ENCODE data around the gene REG1B. TPM values are rescaled to one million over a fixed set of nuclear protein-coding genes. Genes with fewer than 3 reads are reported as not detected.

Gene REG1B
- polyA plus RNA-seq (2012; ENCODE audit: missing spikeins), result not detected

DNA sequence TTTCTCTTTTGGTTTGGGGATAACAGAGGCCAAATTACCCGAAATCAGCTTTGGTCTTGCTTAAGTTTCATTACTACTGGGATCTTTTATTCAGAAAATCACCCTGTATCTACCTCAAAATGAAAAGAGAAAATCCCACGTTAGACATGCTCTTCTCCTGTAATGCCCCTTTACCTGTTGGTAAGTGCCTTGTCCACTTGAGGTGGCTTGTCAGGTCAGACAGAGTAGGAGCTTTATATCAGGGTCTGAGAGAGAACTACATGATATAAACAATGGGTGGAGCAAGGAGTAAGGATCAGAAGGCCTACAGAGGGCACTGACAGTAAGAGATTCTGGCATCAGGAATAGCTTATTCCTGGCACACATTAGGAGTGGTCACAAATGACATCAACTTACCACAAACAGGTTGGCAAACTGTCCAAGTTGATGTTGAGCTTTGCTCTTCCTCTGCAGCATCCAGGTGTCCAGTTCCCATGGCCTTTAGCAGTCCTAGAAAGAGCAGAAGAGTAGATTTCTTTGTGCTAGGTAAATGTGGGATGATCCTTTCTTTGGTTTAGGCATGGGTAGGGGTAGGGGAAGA lies at the start of gene REG1B:
TSS of gene REG1B (minus strand) at position 209 of the 580 bp plus-strand sequence. CDS start 381 bp downstream, outside the sequence.
- TF ChIP-seq TAF1 (IDR thresholded peaks at IDR 0.05; ENCODE audit: borderline replicate concordance, low read depth, low read length), result no peak
- no peak for TF ChIP-seq POLR2A (IDR thresholded peaks at IDR 0.05; ENCODE audit: low read depth, low read length)
- TF ChIP-seq POLR2AphosphoS5 (IDR thresholded peaks at IDR 0.05; ENCODE audit: low read depth, low read length), result no peak
- FAIRE-seq (no peak), DNase-seq (ENCODE audit: insufficient read length) (no peak)

- TF ChIP-seq TAF1 (IDR thresholded peaks at IDR 0.05; ENCODE audit: borderline replicate concordance, low read depth, low read length) (no peak), POLR2AphosphoS5 (IDR thresholded peaks at IDR 0.05; ENCODE audit: low read depth, low read length) (no peak), POLR2A (IDR thresholded peaks at IDR 0.05; ENCODE audit: low read depth, low read length) (no peak)
- FAIRE-seq (no peak), DNase-seq (ENCODE audit: insufficient read length) (no peak)
Observed at GRCh38 chr2:79131687-79132086, 43.9 kb upstream of the REG1B start.

DNA sequence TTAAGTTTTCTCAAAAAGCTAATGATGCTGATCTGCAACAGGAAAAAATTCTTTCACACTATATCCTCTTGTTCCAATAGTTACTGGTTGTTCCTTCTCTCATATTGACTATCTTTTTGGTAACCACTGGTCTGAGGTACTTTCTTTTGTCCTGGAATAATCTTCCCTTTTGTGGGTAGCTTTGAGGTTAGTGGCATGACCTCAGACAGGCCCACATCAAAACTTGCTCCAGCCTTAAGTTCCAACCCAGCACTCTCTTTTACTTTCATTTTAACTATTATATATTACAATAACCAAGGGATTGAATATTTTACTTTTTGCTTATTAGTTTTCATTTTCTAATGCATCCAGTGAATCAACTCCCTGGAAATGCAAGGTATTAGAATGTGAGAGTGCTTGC lies 42.0 kb upstream of the REG1B start:
- DNase-seq (ENCODE audit: insufficient read length), result no peak
- FAIRE-seq, result no peak
- TF ChIP-seq POLR2AphosphoS5 (IDR thresholded peaks at IDR 0.05; ENCODE audit: low read depth, low read length) (no peak), POLR2A (IDR thresholded peaks at IDR 0.05; ENCODE audit: low read depth, low read length) (no peak), TAF1 (IDR thresholded peaks at IDR 0.05; ENCODE audit: borderline replicate concordance, low read depth, low read length) (no peak)

DNA sequence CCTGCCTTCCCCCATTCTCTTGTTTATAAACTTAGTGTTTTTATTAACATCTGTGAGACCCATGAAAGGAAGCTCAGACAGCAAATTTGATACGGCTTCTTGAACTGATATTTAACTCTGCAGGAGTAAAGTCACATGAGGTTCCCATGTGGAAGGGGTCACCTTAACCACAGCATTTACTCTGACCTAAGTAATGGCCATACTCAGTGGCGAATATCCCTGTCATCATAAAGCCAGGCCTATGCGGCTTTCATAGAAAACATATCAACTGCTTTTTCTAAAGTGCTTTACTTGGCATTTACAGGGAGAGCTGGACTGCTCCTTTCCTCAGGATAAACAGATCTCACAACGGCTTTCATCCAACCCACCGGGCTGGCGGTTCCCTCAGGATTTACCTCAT lies 41.5 kb upstream of the REG1B start:
- FAIRE-seq (no peak), DNase-seq (ENCODE audit: insufficient read length) (no peak)
- TF ChIP-seq POLR2AphosphoS5 (IDR thresholded peaks at IDR 0.05; ENCODE audit: low read depth, low read length) (no peak), TAF1 (IDR thresholded peaks at IDR 0.05; ENCODE audit: borderline replicate concordance, low read depth, low read length) (no peak), POLR2A (IDR thresholded peaks at IDR 0.05; ENCODE audit: low read depth, low read length) (no peak)

DNA sequence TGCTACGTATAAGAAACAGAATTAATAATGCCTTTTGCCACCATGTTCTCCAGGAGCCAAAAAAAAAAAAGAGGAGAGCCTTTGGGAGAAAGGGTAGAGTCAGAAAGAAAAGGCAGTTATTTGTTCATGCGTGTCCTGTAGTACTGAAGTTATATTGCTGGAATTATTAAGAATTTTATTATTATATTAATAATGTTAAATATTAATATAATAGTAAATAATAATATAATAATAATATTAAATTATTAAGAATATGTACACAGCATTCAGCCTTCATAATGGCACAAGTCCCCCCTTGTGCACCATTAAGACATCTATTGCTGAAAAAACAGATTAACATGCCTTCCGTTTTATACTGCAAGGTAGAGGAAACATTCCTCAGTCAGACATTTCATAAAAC lies 40.6 kb upstream of the REG1B start:
- DNase-seq (ENCODE audit: insufficient read length) (no peak), FAIRE-seq (no peak)
- TF ChIP-seq POLR2AphosphoS5 (IDR thresholded peaks at IDR 0.05; ENCODE audit: low read depth, low read length), result no peak
- no peak for TF ChIP-seq POLR2A (IDR thresholded peaks at IDR 0.05; ENCODE audit: low read depth, low read length)
- no peak for TF ChIP-seq TAF1 (IDR thresholded peaks at IDR 0.05; ENCODE audit: borderline replicate concordance, low read depth, low read length)

DNA sequence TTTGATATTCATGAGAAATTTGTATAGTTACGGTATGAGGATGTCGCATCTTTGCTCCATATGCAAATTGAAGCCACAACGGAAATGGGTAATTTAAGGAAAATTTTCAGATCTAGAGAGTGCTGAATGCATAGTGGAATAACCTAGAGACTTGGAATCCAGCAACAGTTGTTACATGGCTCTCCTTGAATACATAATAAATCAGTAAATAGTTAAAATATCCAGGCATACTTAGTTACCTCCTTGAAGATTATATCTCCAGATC lies 37.9 kb upstream of the REG1B start:
- DNase-seq (ENCODE audit: insufficient read length), result no peak
- TF ChIP-seq POLR2AphosphoS5 (IDR thresholded peaks at IDR 0.05; ENCODE audit: low read depth, low read length), result no peak
- no peak for TF ChIP-seq POLR2A (IDR thresholded peaks at IDR 0.05; ENCODE audit: low read depth, low read length)
- TF ChIP-seq TAF1 (IDR thresholded peaks at IDR 0.05; ENCODE audit: borderline replicate concordance, low read depth, low read length), result no peak

GRCh38 chr2:79124907-79125720 lies 37.3 kb upstream of the REG1B start:
- TF ChIP-seq POLR2AphosphoS5 (IDR thresholded peaks at IDR 0.05; ENCODE audit: low read depth, low read length) (no peak), TAF1 (IDR thresholded peaks at IDR 0.05; ENCODE audit: borderline replicate concordance, low read depth, low read length) (no peak), POLR2A (IDR thresholded peaks at IDR 0.05; ENCODE audit: low read depth, low read length) (no peak)
- FAIRE-seq (no peak), DNase-seq (ENCODE audit: insufficient read length) (no peak)

More for the DNA sequence above, 37.9 kb upstream of the REG1B start:
- FAIRE-seq, result no peak

- DNase-seq (ENCODE audit: insufficient read length), result no peak
- no peak for FAIRE-seq
- TF ChIP-seq POLR2A (IDR thresholded peaks at IDR 0.05; ENCODE audit: low read depth, low read length) (no peak), TAF1 (IDR thresholded peaks at IDR 0.05; ENCODE audit: borderline replicate concordance, low read depth, low read length) (no peak), POLR2AphosphoS5 (IDR thresholded peaks at IDR 0.05; ENCODE audit: low read depth, low read length) (no peak)
Observed at GRCh38 chr2:79122676-79123075, 34.9 kb upstream of the REG1B start.

- FAIRE-seq (no peak), DNase-seq (ENCODE audit: insufficient read length) (no peak)
- TF ChIP-seq POLR2AphosphoS5 (IDR thresholded peaks at IDR 0.05; ENCODE audit: low read depth, low read length) (no peak), POLR2A (IDR thresholded peaks at IDR 0.05; ENCODE audit: low read depth, low read length) (no peak), TAF1 (IDR thresholded peaks at IDR 0.05; ENCODE audit: borderline replicate concordance, low read depth, low read length) (no peak)
Observed at GRCh38 chr2:79120194-79120713, 32.5 kb upstream of the REG1B start, which contains the start of gene REG1A. REG1A (plus strand) TSS chr2:79120488; CDS start chr2:79120862, 374 bp downstream.

DNA sequence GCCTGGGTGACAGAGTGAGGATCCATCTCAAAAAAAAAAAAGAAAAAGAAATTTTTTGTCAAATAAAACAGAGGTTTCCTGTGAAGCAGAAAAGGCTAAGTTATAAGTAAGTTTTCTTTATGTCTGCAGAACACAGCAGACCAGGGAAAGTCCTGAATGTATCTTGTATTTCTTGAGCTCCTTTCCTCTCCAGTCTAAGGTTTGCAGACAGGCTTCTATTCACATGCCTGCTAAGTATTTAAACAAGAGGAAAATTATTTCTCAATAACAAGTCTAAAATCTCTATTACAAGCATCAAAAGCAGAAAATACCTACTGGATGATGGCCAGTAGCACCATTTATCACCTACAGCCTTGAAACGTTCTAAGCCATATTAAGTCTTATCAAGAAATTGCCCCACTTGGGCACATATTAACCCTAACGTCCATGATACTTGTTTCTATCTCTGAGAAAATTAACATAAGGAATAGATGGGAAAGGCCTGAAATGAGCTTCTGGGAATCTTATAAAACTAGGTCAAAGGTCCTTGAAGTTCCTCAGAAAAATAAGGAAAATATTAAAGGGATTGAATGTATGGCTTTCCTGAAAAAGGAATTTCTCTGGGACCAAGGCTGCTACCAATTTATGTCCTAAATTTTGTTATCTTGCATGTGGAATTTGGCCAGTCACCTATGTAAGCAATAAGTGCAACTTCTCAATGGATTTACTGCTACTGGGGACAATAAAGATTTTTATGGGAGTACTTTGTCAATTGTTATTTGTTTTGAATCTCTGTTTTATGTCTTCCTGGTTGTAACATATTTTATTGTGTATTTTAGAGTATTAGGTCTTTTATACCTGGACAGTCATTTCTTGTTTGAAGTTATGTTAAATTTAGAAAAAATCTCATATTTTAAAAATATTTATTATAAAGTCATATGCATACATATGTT lies 29.5 kb upstream of the REG1B start:
- DNase-seq (ENCODE audit: insufficient read length) (no peak), FAIRE-seq (no peak)
- TF ChIP-seq POLR2AphosphoS5 (IDR thresholded peaks at IDR 0.05; ENCODE audit: low read depth, low read length) (no peak), POLR2A (IDR thresholded peaks at IDR 0.05; ENCODE audit: low read depth, low read length) (no peak), TAF1 (IDR thresholded peaks at IDR 0.05; ENCODE audit: borderline replicate concordance, low read depth, low read length) (no peak)

All from GM12892 (cell line).